ENCODE data around the gene PARVA. TPM values are rescaled to one million over a fixed set of nuclear protein-coding genes. Genes with fewer than 3 reads are reported as not detected.

Gene PARVA
- total RNA-seq, 1 experiment from 2014 or later, result 10.4 TPM

DNA sequence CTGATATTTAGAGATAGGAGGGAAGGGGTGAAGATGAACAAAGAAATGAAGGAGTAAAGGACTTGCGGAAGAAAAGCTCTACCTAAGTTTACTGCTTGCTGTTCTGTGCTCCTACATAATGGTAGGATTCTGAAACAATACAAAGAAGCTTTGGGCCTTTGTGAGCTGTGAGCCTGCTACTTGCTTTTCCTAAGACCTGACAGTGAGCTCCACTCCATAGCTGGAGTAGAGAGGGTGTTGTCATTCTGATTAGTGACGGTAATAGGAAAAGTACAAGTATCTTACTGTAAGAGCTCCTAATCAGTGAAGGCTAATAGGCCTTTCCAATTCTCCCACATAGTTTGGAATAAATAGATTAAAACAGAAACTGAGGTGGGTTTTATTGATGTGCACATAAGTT, 75.9 kb downstream of the PARVA start:
- CTCF ChIA-PET, result interaction anchor here (1.0 kb wide), 1 partner anchor 164 kb away, joined by 3 read pairs; no protein-coding TSS in a partner anchor
- POLR2A ChIA-PET, result no interaction called here
- H3K4me3 Mint-ChIP-seq, result no peak overlapping the region
- H3K27ac Mint-ChIP-seq, result no peak overlapping the region
- no peaks in the 10 kb centered on the region for H3K9me3 Mint-ChIP-seq
- H3K36me3 Mint-ChIP-seq, result no peaks in the 10 kb centered on the region
- peaks cover 15% of the 10 kb centered on the region for H3K4me1 Mint-ChIP-seq
- no peak for DNase-seq (ENCODE audit: low spot score)
- ATAC-seq, result no peak; the same call in 1 of the 2 replicates
- H3K27me3 Mint-ChIP-seq (ENCODE audit: low read depth), result no peaks in the 10 kb centered on the region; the same call in 1 of the 2 replicates
- TF ChIP-seq, protein P1, sequence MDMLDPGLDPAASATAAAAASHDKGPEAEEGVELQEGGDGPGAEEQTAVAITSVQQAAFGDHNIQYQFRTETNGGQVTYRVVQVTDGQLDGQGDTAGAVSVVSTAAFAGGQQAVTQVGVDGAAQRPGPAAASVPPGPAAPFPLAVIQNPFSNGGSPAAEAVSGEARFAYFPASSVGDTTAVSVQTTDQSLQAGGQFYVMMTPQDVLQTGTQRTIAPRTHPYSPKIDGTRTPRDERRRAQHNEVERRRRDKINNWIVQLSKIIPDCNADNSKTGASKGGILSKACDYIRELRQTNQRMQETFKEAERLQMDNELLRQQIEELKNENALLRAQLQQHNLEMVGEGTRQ (CRISPR knock-in tag; IDR thresholded peaks at IDR 0.05), result no peak
- no peak for TF ChIP-seq GABPB1 (CRISPR knock-in tag; IDR thresholded peaks at IDR 0.05)
- no peak for TF ChIP-seq EMX1 (CRISPR knock-in tag; IDR thresholded peaks at IDR 0.05)
- no peak for TF ChIP-seq SMAD3 (CRISPR knock-in tag; IDR thresholded peaks at IDR 0.05; ENCODE audit: borderline replicate concordance)
- TF ChIP-seq ELF4 (CRISPR knock-in tag; IDR thresholded peaks at IDR 0.05; ENCODE audit: low read depth), result no peak
- no peak for TF ChIP-seq NFE2L1 (CRISPR knock-in tag; IDR thresholded peaks at IDR 0.05)
- TF ChIP-seq RELA (CRISPR knock-in tag; IDR thresholded peaks at IDR 0.05; ENCODE audit: borderline replicate concordance), result no peak
- TF ChIP-seq, protein P2, sequence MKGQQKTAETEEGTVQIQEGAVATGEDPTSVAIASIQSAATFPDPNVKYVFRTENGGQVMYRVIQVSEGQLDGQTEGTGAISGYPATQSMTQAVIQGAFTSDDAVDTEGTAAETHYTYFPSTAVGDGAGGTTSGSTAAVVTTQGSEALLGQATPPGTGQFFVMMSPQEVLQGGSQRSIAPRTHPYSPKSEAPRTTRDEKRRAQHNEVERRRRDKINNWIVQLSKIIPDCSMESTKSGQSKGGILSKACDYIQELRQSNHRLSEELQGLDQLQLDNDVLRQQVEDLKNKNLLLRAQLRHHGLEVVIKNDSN (CRISPR knock-in tag; IDR thresholded peaks at IDR 0.05), result no peak
- TF ChIP-seq, protein P3, sequence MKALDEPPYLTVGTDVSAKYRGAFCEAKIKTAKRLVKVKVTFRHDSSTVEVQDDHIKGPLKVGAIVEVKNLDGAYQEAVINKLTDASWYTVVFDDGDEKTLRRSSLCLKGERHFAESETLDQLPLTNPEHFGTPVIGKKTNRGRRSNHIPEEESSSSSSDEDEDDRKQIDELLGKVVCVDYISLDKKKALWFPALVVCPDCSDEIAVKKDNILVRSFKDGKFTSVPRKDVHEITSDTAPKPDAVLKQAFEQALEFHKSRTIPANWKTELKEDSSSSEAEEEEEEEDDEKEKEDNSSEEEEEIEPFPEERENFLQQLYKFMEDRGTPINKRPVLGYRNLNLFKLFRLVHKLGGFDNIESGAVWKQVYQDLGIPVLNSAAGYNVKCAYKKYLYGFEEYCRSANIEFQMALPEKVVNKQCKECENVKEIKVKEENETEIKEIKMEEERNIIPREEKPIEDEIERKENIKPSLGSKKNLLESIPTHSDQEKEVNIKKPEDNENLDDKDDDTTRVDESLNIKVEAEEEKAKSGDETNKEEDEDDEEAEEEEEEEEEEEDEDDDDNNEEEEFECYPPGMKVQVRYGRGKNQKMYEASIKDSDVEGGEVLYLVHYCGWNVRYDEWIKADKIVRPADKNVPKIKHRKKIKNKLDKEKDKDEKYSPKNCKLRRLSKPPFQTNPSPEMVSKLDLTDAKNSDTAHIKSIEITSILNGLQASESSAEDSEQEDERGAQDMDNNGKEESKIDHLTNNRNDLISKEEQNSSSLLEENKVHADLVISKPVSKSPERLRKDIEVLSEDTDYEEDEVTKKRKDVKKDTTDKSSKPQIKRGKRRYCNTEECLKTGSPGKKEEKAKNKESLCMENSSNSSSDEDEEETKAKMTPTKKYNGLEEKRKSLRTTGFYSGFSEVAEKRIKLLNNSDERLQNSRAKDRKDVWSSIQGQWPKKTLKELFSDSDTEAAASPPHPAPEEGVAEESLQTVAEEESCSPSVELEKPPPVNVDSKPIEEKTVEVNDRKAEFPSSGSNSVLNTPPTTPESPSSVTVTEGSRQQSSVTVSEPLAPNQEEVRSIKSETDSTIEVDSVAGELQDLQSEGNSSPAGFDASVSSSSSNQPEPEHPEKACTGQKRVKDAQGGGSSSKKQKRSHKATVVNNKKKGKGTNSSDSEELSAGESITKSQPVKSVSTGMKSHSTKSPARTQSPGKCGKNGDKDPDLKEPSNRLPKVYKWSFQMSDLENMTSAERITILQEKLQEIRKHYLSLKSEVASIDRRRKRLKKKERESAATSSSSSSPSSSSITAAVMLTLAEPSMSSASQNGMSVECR (CRISPR knock-in tag; IDR thresholded peaks at IDR 0.05; ENCODE audit: borderline replicate concordance), result no peak
- no peak for TF ChIP-seq PRRX2 (CRISPR knock-in tag; IDR thresholded peaks at IDR 0.05)
- no peak for TF ChIP-seq ESRRA (CRISPR knock-in tag; IDR thresholded peaks at IDR 0.05; ENCODE audit: borderline replicate concordance)
- TF ChIP-seq, protein P4, sequence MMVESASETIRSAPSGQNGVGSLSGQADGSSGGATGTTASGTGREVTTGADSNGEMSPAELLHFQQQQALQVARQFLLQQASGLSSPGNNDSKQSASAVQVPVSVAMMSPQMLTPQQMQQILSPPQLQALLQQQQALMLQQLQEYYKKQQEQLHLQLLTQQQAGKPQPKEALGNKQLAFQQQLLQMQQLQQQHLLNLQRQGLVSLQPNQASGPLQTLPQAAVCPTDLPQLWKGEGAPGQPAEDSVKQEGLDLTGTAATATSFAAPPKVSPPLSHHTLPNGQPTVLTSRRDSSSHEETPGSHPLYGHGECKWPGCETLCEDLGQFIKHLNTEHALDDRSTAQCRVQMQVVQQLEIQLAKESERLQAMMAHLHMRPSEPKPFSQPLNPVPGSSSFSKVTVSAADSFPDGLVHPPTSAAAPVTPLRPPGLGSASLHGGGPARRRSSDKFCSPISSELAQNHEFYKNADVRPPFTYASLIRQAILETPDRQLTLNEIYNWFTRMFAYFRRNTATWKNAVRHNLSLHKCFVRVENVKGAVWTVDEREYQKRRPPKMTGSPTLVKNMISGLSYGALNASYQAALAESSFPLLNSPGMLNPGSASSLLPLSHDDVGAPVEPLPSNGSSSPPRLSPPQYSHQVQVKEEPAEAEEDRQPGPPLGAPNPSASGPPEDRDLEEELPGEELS (CRISPR knock-in tag; IDR thresholded peaks at IDR 0.05), result no peak
- TF ChIP-seq, protein P5, sequence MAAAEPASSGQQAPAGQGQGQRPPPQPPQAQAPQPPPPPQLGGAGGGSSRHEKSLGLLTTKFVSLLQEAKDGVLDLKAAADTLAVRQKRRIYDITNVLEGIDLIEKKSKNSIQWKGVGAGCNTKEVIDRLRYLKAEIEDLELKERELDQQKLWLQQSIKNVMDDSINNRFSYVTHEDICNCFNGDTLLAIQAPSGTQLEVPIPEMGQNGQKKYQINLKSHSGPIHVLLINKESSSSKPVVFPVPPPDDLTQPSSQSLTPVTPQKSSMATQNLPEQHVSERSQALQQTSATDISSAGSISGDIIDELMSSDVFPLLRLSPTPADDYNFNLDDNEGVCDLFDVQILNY (CRISPR knock-in tag; IDR thresholded peaks at IDR 0.05), result no peak
- no peak for TF ChIP-seq NFATC4 (CRISPR knock-in tag; IDR thresholded peaks at IDR 0.05)

DNA sequence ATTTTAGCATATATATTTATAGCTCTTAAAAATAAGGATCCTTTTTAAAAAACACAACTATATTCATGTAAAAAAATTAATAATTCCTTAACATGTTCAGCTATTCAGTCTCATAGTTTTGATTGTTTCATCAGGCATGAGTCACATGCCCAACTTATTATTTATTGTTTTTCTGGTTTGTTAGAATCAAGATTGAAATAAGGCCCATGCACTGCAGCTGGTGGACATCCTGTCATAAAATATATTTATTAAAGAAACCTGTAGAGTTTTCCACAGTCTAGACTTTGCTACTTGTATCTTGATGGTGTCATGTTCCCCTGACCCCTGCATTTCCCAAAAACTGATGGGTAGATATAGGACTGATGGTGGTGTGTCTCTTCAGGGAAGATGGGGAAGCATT, 77.4 kb downstream of the PARVA start:
- ChIA-PET POLR2A (no interaction called here), CTCF (no interaction called here)
- H3K4me1 Mint-ChIP-seq, result peaks cover 15% of the 10 kb centered on the region
- H3K9me3 Mint-ChIP-seq, result no peaks in the 10 kb centered on the region
- no peak overlapping the region for H3K4me3 Mint-ChIP-seq
- no peaks in the 10 kb centered on the region for H3K36me3 Mint-ChIP-seq
- no peak overlapping the region for H3K27ac Mint-ChIP-seq
- ATAC-seq, result no peak
- no peaks in the 10 kb centered on the region; the same call in 1 of the 2 replicates for H3K27me3 Mint-ChIP-seq (ENCODE audit: low read depth)
- TF ChIP-seq ZNF416 (CRISPR knock-in tag; IDR thresholded peaks at IDR 0.05), result no peak
- DNase-seq (ENCODE audit: low spot score), result no peak

Measured in WTC11 (cell line).